Measurements from ENCODE around the gene FGF14.

Gene FGF14

DNA sequence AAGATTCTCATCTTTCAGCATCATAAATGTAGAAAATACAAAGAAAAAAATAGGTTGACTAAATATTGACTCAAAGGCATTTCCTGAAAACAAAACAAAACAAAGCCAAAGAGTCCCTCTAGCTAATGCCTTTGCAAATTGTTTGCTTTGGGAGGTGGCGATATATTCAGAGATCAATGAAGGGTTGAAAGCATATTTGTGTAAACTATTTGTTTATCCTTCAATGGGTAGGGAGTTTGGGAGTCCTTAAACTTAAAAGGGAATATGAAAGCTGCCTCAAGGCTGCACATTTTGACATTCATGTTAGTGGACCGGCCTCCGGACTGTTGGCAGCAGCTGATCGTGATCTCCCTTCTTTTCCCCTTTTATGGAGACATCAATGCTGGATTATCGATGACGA is 691.9 kb downstream of the FGF14 start:
- in situ Hi-C loops (cut with HindIII; ENCODE audit: low sequenced_read_pairs) = no loop called here
- no peak overlapping the region for H3K4me3 ChIP-seq (ENCODE audit: low read depth, low read length)
- no peak for TF ChIP-seq CTCF (IDR thresholded peaks at IDR 0.05; ENCODE audit: low read depth, low read length, missing control alignments)
- no peak for DNase-seq (ENCODE audit: low read depth)

GRCh38 chr13:101708115-101708514 is 693.7 kb downstream of the FGF14 start:
- DNase-seq (ENCODE audit: low read depth) = no peak
- TF ChIP-seq CTCF (IDR thresholded peaks at IDR 0.05; ENCODE audit: low read depth, low read length, missing control alignments) = no peak
- H3K4me3 ChIP-seq (ENCODE audit: low read depth, low read length) = no peak overlapping the region
- in situ Hi-C loops (cut with HindIII; ENCODE audit: low sequenced_read_pairs) = no loop called here

GRCh38 chr13:101707659-101708058 is 694.2 kb downstream of the FGF14 start:
- in situ Hi-C loops (cut with HindIII; ENCODE audit: low sequenced_read_pairs) = no loop called here
- TF ChIP-seq CTCF (IDR thresholded peaks at IDR 0.05; ENCODE audit: low read depth, low read length, missing control alignments) = no peak

GRCh38 chr13:101706651-101707050 is 695.2 kb downstream of the FGF14 start:
- no peak for TF ChIP-seq CTCF (IDR thresholded peaks at IDR 0.05; ENCODE audit: low read depth, low read length, missing control alignments)
- peak; percentile 96 for DNase-seq (ENCODE audit: low read depth)
- in situ Hi-C loops (cut with HindIII; ENCODE audit: low sequenced_read_pairs) = no loop called here
- no peak overlapping the region for H3K4me3 ChIP-seq (ENCODE audit: low read depth, low read length)

More at GRCh38 chr13:101707659-101708058, 694.2 kb downstream of the FGF14 start:
- DNase-seq (ENCODE audit: low read depth) = no peak
- no peak overlapping the region for H3K4me3 ChIP-seq (ENCODE audit: low read depth, low read length)

GRCh38 chr13:101703838-101704237 is 698.0 kb downstream of the FGF14 start:
- H3K4me3 ChIP-seq (ENCODE audit: low read depth, low read length) = no peak overlapping the region
- TF ChIP-seq CTCF (IDR thresholded peaks at IDR 0.05; ENCODE audit: low read depth, low read length, missing control alignments) = no peak
- in situ Hi-C loops (cut with HindIII; ENCODE audit: low sequenced_read_pairs) = no loop called here
- no peak for DNase-seq (ENCODE audit: low read depth)

DNA sequence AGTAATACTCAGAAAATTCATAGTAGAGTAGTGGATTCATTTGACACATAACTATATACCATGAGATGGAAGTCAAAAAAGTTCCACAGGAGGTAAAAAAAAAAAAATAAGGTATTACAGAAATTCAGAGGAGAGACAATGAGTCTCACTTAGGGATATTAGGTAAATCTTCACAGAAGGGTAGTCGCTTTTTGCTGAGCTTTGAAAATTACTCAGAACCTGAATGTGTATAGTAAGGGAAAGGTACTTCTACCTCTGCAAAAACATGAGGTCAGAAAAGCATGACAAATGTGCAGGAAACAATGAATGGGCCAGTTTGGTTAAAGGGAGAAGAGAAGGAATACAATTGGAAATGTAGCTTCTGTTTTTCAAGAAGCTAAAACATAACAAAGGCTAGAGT is 698.8 kb downstream of the FGF14 start:
- no peak for TF ChIP-seq CTCF (IDR thresholded peaks at IDR 0.05; ENCODE audit: low read depth, low read length, missing control alignments)
- in situ Hi-C loops (cut with HindIII; ENCODE audit: low sequenced_read_pairs) = no loop called here
- H3K4me3 ChIP-seq (ENCODE audit: low read depth, low read length) = no peak overlapping the region
- no peak for DNase-seq (ENCODE audit: low read depth)

DNA sequence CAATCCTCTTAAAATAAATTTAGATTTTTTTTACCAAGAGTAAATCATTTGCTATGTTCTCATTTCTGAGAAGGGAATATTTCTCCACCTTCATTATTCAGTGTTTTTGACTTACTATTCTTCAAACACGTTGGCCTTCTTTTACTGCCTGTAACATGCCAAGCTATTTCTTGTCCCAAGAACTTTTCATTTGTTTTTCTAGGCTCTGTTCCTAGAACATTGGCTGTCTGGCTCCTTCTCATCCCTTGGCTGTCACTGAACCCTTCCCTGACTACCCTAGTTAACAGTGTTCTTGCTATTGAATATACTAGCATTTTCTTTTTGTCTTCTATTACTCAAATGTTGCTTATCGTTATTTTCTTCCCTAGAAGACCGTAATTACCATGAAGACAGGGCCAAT is 701.2 kb downstream of the FGF14 start:
- in situ Hi-C loops (cut with HindIII; ENCODE audit: low sequenced_read_pairs) = no loop called here
- no peak overlapping the region for H3K4me3 ChIP-seq (ENCODE audit: low read depth, low read length)
- DNase-seq (ENCODE audit: low read depth) = peak; percentile 49
- TF ChIP-seq CTCF (IDR thresholded peaks at IDR 0.05; ENCODE audit: low read depth, low read length, missing control alignments) = no peak

Data from astrocyte of the cerebellum (primary cell).